Measurements from ENCODE around the gene TRMT11. TPM values are rescaled to one million over a fixed set of nuclear protein-coding genes. Genes with fewer than 3 reads are reported as not detected.

TRMT11 gene
- total and polyA plus RNA-seq, 2 of the 13 experiments (the other 11 are each of a cell fraction or from before 2014, with no cell fraction given) = 42.2 to 81.9 TPM

- TF ChIP-seq PRDM15 (CRISPR knock-in tag; IDR thresholded peaks at IDR 0.05) (peak; percentile 74; the same call in 1 of the 2 replicates), NFE2 (CRISPR knock-in tag; IDR thresholded peaks at IDR 0.05) (no peak), ATF1 (CRISPR knock-in tag; IDR thresholded peaks at IDR 0.05) (peak; percentile 97), MIER2 (CRISPR knock-in tag; IDR thresholded peaks at IDR 0.05) (peak; percentile 87), IKZF5 (CRISPR knock-in tag; IDR thresholded peaks at IDR 0.05) (peak; percentile 92), PCBP1 (IDR thresholded peaks at IDR 0.05; ENCODE audit: borderline replicate concordance, low read depth, low read length) (0 out of 2 replicates have a peak, but pooled peaks have one; percentile 76), ZNF362 (CRISPR knock-in tag; IDR thresholded peaks at IDR 0.05; ENCODE audit: borderline replicate concordance) (peak; percentile 72; the same call in 1 of the 2 replicates), HNF4G (IDR thresholded peaks at IDR 0.05; ENCODE audit: borderline replicate concordance, low read depth, low read length) (peak; percentile 57), HNF4G (CRISPR knock-in tag; IDR thresholded peaks at IDR 0.05; ENCODE audit: borderline replicate concordance, low read depth) (0 out of 2 replicates have a peak, but pooled peaks have one; percentile 72), NCOA2 (CRISPR knock-in tag; IDR thresholded peaks at IDR 0.05) (peak; percentile 77), ISL2 (CRISPR knock-in tag; IDR thresholded peaks at IDR 0.05) (peak; percentile 80), ZNF878 (CRISPR knock-in tag; IDR thresholded peaks at IDR 0.05) (no peak), PITX1 (CRISPR knock-in tag; IDR thresholded peaks at IDR 0.05) (peak; percentile 89), HNRNPLL (IDR thresholded peaks at IDR 0.05; ENCODE audit: low read depth, low read length, poor library complexity, severe bottlenecking) (peak; percentile 81), ZHX1 (CRISPR knock-in tag; IDR thresholded peaks at IDR 0.05; ENCODE audit: low read depth) (peak; percentile 100), BCL3 (CRISPR knock-in tag; IDR thresholded peaks at IDR 0.05) (peak; percentile 97), PAF1 (CRISPR knock-in tag; IDR thresholded peaks at IDR 0.05) (no peak), ZNF441 (CRISPR knock-in tag; IDR thresholded peaks at IDR 0.05; ENCODE audit: borderline replicate concordance) (peak; percentile 87), ZNF33B (CRISPR knock-in tag; IDR thresholded peaks at IDR 0.05) (peak; percentile 86)
Measured at GRCh38 chr6:125956506-125957390, 29.6 kb upstream of the TRMT11 start, which contains the start of gene HINT3 (continued).

Data from HepG2 (cell line).